IPS-15b (cell line): ENCODE data around the gene ITGB2.

Experiments
- H3K27me3 ChIP-seq: one replicate; pipeline ENCODE4 v1.6.1; 2013; ENCODE audit warnings: low read length; ENCODE audit not compliant: control insufficient read depth, insufficient read depth
- H3K36me3 ChIP-seq: one replicate; pipeline ENCODE4 v1.6.1; 2013; ENCODE audit warnings: low read length; ENCODE audit not compliant: control insufficient read depth, insufficient read depth
- H3K4me1 ChIP-seq: one replicate; pipeline ENCODE4 v1.6.1; 2013; ENCODE audit warnings: mild to moderate bottlenecking, low read length; ENCODE audit not compliant: control insufficient read depth, insufficient read depth
- H3K4me3 ChIP-seq: one replicate; pipeline ENCODE4 v1.5.1; 2013; ENCODE audit warnings: low read depth, low read length
- H3K9ac ChIP-seq: one replicate; pipeline ENCODE4 v1.6.1; 2013; ENCODE audit warnings: low read depth, mild to moderate bottlenecking, low read length
- H3K9me3 ChIP-seq: one replicate; pipeline ENCODE4 v1.6.1; 2013; ENCODE audit warnings: mild to moderate bottlenecking, low read length; ENCODE audit not compliant: control insufficient read depth, insufficient read depth

The ITGB2 gene

DNA sequence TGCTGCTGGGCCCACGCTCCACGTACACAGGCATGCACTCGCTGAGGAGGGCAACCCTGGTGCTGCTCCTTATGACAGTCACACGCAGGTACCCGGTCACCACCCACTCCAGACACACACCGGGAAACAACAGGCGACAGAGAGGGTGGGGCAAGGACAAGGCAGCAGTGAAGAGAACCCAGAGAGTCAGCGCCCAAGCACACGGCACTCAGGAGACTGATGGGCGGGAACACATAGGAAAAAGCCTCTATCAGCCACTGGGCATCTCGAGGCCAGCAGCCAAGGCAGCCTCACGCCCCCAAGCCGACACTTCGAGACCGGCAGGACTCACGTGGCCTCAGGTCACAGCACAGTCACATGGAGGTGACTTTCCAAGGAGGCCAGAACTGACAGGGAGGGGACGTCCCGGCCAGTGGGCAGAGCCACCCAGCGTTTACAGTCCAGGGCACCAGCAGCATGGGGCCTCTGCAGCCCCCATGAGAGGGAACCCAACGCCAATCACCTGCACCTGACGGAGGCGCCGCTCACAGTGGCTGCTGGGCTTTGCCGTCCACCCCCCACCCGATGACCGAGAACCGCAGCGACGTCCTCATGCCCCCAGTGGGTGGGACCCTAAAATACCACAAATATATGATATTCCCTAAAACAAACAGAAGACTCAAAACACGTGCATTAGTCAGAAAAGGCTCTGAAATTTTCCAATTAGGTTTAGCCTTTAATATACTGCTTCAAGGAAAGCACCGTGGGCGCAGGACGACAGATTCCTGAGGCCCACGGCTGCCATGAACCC lies 66.9 kb downstream of the ITGB2 start:
- Histone ChIP-seq H3K4me1 (no peaks in the 10 kb centered on the region), H3K9ac (no peak overlapping the region), H3K9me3 (no peaks in the 10 kb centered on the region), H3K27me3 (no peaks in the 10 kb centered on the region), H3K4me3 (no peak overlapping the region), H3K36me3 (peaks cover 50% of the 10 kb centered on the region)

DNA sequence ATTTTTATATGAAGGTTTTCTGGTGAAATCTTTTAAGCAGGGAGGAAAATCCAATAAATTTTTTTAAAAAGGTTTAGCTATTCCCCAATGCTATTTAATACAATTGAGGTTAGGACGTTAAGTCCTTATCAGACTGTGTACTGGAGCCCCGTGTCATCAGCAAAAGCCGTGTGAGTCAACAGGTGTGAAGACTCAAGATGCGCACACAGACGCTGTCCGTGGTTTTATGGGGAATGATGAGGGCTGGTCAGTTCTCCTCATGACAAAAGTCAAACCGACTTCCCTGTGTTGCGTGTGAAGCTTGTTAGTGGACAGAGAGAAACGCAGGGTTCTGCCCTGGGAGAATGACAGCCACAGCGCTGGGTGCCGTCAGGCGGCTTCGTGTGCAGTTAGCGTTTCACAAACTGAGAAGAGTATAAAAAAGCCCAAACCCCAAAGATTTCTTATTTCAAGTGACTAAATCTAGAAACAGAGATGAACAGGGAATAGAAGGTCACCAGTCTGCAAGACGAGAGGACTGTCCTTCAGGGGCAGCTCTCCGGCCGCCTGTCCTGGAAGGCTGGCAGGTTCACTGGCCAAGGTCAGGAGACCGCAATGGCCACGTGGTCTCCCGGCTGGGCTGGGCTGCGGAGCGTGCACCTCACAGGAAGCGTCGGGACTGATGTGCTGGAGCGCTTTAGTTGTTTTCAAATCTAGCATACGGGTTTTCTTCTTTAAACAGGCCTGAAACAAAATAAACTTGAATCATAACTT lies 69.6 kb downstream of the ITGB2 start:
- Histone ChIP-seq H3K36me3 (peaks cover 42% of the 10 kb centered on the region), H3K27me3 (no peaks in the 10 kb centered on the region), H3K9ac (no peak overlapping the region), H3K9me3 (no peaks in the 10 kb centered on the region), H3K4me1 (peaks cover 3% of the 10 kb centered on the region), H3K4me3 (no peak overlapping the region)

DNA sequence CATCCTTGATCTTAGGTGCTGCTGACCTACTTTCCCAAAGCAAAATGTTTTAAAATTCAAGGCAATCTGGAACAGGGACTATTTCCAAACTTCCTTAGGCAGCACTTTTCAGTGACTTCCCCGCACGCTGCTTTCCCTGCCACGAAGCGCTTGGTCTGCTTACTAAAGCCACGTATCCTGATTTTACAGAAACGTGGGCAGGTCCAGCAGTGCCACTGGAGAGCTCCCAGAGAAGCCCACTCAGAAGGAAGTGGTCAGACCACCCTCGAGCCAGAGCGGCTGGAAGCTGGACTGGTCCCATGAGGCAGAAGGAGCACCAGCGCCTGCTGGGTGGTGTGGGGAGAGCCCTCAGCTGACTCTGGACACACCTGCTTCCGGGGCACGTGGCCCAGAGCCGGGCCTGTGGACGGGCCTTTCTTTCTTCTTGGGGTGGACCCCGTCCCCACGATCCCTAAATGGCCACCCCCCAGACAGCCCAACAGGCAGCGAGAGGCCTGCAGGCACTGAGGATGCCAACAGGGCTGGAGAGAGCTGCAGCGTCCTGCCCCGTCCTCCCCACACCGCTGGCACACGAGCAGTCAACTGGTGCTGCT lies 70.4 kb downstream of the ITGB2 start:
- Histone ChIP-seq H3K4me1 (peaks cover 4% of the 10 kb centered on the region), H3K4me3 (no peak overlapping the region), H3K9me3 (no peaks in the 10 kb centered on the region), H3K36me3 (peaks cover 34% of the 10 kb centered on the region), H3K9ac (no peak overlapping the region), H3K27me3 (no peaks in the 10 kb centered on the region)

DNA sequence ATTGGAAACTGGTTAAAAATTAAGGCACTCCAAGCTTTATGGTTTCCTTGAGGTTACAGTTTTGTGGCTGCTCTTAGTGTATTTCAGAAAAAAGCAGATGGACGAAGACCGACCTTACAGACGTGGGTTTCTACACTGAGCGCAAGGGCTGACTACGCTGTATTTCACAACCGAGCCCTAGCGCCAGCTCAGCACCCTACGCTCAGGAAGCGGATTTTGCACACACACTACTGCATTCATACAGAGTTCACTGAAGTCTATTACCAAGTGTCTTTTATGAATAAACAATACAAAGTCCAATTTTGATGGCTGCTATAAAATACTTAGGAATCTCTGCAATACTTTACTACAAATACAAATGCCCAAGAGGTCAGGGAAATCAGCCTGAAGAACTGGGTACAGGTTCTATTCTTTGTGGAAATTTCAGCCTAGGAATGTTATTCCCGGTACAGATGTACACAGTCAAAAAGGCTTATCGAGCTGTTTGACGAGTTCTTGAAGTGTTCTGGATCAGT lies 71.0 kb downstream of the ITGB2 start:
- Histone ChIP-seq H3K9ac (no peak overlapping the region), H3K27me3 (no peaks in the 10 kb centered on the region), H3K4me3 (no peak overlapping the region), H3K36me3 (peaks cover 30% of the 10 kb centered on the region), H3K4me1 (peaks cover 6% of the 10 kb centered on the region), H3K9me3 (no peaks in the 10 kb centered on the region)

DNA sequence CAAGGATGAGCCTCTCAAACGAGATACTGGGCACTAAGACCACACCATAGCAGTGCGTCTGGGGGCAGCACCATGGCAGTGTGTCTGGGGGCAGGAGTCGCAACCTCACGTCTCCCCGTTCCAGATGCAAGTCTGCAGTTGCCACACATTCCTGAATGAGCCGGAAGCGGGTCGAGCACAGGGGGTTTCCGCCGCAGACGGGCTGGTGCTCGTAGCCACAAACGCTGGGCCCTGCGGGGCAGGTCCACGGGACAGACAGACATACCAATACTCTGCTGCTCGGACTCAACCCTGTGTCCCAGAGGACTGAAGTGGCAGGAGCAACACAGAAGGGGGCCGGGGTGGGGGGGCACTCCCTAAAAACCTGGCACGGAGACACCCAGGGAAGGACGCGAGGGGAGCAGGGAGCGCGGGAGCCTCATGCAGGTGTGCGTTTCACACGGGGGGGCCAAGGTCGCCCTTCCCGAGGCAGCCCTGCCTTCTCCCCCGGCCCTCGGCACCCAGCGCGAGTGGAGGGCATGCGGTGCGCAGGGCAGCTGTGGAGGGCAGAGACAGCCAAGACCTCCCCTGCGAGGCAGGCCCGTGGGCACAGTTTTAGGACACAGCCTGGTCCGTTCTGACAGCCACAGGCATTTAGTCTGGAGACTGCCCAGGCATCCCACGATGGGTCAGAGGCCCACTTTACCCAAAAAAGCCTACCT lies 71.7 kb downstream of the ITGB2 start:
- peaks cover 8% of the 10 kb centered on the region for H3K4me1 ChIP-seq
- H3K36me3 ChIP-seq = peaks cover 28% of the 10 kb centered on the region

DNA sequence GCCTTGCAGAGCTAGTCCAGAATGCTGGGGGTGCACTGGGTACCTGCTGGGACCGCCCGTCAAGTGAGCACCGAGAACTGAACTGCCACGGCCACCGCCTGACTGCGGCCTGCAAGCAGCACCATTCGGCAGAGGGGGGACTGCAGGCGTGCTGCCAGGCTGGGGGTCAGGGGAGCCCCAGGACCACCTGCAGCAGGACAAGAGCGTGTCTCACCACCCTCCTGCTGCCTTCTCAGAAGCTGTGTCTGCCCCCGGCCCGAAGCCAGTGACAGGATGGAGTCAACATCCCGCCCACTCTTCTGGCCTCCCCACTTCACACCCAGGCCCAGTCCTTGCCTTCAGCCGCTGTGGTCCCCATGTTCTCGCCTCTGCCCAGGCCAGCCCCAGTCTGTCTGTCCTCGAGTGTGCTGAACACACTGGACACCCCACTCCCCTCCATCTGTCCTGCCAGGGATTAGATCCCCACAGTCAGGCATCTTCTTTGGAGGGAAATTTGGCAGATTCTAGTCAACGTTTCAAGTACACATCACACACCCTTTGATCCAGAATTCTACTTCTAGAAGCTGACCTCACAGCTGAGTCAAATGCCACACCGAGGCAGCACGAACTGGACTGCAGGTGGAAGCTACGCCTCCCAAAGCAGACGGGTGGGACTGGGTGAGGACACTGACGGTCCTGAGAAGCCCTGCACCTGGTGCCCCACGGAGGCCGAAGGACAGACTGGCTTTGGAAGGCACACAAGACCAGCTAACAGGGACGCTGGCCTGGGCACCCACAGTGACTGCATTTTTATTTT lies 73.2 kb downstream of the ITGB2 start:
- Histone ChIP-seq H3K4me1 (peaks cover 8% of the 10 kb centered on the region), H3K9me3 (no peaks in the 10 kb centered on the region), H3K36me3 (peaks cover 21% of the 10 kb centered on the region), H3K27me3 (no peaks in the 10 kb centered on the region), H3K4me3 (no peak overlapping the region), H3K9ac (no peak overlapping the region)

More for the DNA sequence above, 71.7 kb downstream of the ITGB2 start:
- Histone ChIP-seq H3K27me3 (no peaks in the 10 kb centered on the region), H3K9me3 (no peaks in the 10 kb centered on the region), H3K9ac (no peak overlapping the region), H3K4me3 (no peak overlapping the region)

DNA sequence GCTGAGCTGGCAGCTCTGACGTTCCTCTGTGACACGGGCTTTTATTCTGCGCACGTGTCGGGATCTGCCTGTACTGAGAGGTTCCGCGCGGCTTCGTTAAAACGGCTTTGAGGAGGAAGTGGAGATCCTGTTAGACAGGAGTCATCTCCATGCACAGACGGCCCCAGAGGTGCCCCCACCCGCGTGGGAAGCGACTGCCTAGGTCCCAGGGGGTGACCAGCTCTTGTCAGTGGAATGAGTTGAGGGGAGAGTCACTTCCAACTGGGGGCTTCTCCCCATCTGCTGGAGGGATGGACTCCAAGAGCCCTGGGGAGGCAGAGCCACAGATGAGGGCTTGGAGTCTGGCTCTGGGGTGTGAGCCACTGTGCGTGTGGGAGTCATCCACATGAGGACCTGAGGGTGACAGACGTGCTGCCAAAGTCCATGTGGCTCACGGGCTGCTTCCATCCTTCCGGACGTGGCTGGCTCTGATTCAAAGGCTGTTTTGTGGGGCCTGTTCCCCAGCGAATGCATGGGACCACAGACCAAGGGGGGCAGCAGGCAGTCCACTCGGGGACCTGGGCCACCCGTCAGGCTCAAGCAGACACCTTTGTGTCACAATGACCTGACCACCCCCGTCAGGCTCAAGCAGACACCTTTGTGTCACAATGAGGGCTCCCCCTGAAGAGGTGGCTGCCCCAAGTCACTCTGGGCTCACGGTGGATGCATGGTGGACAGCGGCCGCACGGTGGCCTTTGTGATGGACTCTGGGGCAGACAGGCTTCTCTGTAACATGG lies 74.0 kb downstream of the ITGB2 start:
- Histone ChIP-seq H3K9ac (no peak overlapping the region), H3K36me3 (peaks cover 21% of the 10 kb centered on the region), H3K4me1 (peaks cover 8% of the 10 kb centered on the region), H3K27me3 (no peaks in the 10 kb centered on the region), H3K9me3 (no peaks in the 10 kb centered on the region), H3K4me3 (no peak overlapping the region)

DNA sequence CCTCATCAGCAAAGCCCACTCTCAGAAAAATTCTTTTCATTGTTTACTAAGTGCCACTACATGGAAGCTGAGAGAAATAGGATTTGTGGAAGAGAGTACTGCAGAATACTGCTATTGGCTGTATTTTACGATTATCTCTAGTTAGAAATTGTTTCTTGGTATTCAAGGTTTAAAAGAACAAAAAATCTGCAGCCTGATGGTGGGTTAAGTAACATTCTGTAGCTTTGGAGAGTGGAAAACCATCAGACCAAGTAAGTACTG lies 74.5 kb downstream of the ITGB2 start:
- H3K27me3 ChIP-seq = no peaks in the 10 kb centered on the region
- peak overlapping the region; percentile 22 for H3K4me3 ChIP-seq
- H3K9ac ChIP-seq = no peak overlapping the region
- peaks cover 19% of the 10 kb centered on the region for H3K36me3 ChIP-seq
- H3K4me1 ChIP-seq = peaks cover 8% of the 10 kb centered on the region
- no peaks in the 10 kb centered on the region for H3K9me3 ChIP-seq

DNA sequence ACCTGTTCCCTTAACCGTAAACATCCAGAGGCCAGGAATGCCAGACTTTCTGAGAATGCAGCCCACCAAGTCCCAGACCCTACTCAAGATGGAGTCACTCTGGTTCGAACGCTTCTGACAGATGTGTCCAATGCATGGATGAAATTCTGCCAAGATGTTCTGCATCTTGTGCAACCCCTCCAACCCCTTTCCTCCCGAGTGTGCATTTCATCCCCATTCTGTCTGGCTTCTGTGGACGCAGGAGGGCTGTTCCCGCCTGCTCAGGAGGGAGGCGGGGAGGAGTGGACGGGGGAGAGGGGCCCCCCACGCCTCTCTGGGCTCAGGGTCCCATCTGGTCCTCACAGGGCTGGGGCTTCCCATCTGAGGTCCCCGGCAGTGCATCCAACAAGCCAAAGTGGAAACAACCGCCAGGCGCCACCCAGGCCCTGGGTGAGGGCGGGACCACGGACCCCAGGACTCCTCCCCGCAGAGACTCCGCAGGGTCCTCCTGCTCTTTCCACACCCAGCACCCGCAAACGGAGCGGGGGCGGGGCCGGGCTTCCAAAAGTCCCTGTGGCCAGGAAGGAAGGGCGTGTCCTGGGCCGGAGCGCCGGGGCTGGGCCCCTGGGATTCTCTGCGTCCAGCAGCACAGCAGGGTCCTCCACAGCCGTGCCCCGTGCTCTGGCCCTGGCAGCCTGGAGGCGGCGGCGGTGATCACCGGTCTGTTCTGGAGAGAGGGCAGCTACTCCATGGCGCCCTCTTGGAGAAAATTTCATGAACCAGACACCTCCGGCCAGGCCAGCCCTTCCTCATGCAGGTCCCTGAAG lies 75.1 kb downstream of the ITGB2 start:
- H3K27me3 ChIP-seq = no peaks in the 10 kb centered on the region
- H3K4me1 ChIP-seq = peaks cover 8% of the 10 kb centered on the region
- H3K4me3 ChIP-seq = peak overlapping the region; percentile 22
- no peak overlapping the region for H3K9ac ChIP-seq
- no peaks in the 10 kb centered on the region for H3K9me3 ChIP-seq
- peaks cover 15% of the 10 kb centered on the region for H3K36me3 ChIP-seq

DNA sequence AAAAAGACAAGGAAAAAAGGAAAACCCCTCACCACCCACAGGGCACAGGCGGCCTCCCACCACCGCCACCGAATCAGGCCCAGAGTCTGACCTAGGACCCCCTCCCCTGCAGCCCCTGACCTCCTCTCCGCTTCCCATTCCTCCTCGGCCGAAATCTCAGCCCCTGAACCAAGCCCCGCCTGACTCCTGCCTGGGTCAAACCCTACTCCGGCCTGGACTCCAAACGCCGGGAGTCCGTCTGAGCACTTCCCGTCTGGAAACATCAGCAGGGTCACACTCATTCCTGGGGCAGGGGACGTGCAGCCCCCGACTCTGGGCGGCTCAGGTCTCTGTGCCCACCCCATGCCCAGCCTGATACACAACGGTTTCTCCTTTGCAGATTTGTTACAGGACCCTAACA lies 76.4 kb downstream of the ITGB2 start:
- H3K9me3 ChIP-seq = no peaks in the 10 kb centered on the region
- peaks cover 3% of the 10 kb centered on the region for H3K36me3 ChIP-seq
- no peak overlapping the region for H3K9ac ChIP-seq
- H3K4me1 ChIP-seq = peaks cover 8% of the 10 kb centered on the region
- H3K27me3 ChIP-seq = no peaks in the 10 kb centered on the region
- no peak overlapping the region for H3K4me3 ChIP-seq
